ENCODE data around the gene SH3YL1.

The SH3YL1 gene

DNA sequence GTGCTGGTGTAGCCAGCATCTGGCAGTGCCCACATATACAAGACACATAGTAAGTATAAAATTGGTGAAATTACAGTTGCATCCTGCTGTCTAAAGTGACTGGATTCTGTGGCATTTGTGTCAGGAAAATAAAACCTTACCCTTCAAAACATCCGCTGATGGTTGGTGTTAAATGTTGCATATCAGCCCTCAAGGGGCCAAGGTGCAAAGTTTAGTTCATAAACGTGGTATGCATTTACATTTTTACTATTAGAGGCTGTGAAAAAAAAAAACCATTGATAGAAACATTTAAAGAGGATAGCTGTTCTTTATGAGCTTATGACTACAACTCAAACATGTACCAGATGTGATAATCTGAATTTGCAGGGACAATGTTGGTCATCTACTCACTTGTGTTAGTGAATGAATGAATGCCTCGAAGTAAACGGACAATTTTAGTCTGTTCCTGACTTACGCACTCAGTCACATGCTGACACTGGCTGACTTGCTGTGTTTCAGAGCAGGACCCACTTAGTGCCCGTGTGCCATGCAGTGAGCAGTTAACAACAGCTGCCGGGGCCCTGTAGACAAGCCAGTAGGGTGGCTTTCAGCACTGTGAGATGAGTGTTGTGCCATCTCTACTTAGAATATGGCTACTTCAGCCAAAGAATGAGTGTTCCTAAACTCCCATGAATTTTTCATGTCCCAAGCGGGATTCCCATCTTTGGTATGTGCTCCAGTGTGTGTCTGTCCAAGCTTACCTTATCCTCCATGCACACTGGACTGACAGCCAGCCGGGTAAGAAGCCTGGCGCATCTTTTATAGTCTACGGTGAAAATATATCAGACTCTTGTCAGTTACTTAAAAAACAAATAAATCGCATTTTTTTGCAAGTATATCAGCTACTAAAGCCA is 18.8 kb upstream of the SH3YL1 start:
- DNase-seq, result no peak

- DNase-seq, result no peak
These were observed 17.5 kb upstream of the SH3YL1 start for GRCh38 chr2:281381-281780.

DNA sequence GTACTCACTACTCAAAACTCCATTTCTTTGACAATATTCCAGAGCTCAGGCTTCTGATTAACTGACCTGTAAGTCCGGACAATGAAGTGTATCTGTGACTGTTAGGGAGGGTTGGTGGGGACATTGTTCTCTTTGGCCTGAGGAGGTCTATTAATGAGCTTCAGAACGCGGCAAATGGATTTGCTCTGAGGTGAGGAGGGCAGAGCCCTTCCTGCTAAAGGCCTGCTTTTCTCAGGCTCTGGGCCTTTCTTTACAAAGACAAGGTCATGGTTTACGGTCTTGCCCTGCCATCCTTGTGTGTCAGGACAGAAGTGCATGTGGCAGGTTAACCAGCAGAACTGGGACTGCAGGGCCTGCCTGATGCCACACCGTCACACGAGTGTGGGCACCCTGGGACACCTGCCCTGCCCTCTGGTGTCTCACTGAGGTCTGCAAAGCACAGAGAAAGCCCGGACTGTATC is 16.8 kb upstream of the SH3YL1 start:
- no peak for DNase-seq

GRCh38 chr2:279956-280649 is 16.3 kb upstream of the SH3YL1 start:
- DNase-seq, result no peak

GRCh38 chr2:279366-279765 is 15.5 kb upstream of the SH3YL1 start:
- DNase-seq, result no peak

DNA sequence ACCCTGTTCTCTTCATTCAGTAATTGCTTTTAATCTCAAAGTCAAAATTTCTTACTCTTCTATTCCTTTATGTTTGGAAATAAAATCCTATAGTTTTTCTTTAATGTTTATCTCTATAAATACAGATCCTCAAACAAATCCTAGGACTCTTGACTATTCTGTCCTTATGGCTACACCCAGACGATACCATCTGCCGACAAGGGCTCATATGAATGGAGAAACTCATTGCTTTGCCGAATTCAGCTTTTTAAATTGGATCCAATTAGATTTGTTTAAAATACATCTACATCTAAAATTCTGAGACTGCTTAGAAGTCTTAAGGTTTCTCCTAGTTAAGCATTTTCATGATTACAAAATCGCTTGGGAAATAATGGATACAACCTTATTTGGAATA is 15.1 kb upstream of the SH3YL1 start:
- no peak for DNase-seq

GRCh38 chr2:278312-278926 is 14.6 kb upstream of the SH3YL1 start:
- DNase-seq, result no peak

- peak in 1 of 51 donors; percentile 5 for DNase-seq
These were observed 11.6 kb upstream of the SH3YL1 start for GRCh38 chr2:275466-275865.

DNA sequence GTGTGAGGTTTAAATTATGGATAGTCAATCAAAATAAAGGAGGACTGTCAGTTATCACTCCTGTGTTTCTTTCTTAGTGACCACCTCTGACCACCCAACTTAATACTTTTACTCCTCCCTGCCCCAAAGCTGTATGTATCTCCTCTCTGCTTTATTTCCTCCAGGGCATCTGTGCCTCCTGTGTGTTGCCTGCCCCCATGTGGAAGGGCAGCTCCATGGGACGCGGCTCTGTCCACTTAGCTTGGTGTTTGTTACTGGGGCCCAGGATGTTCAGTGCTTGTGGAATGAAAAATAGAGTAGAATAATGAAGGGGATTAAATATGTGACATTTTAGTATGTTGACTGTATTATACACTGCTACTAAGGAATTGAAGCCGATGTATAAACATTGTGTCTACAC is 10.7 kb upstream of the SH3YL1 start:
- DNase-seq, result no peak

DNA sequence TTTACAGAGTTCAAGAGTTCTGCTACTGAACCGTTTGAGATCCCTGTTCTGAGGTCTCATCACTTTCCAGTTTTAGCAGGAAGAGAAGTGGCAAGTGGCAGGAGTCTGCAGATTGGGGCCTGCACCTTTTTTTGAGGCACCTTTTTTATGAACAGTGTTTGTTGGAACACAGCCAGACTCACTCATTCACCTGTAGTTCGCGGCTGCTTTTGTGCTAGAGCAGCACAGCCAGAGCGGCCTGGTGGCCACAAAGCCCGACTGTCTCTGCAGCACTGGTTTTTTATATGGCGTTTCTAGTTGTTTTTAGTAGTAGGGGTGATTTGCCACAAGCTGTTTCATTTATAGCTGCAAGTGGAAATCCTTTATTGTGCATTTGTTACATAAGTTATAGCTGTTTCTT is 9.5 kb upstream of the SH3YL1 start:
- DNase-seq, result no peak

GRCh38 chr2:271917-272316 is 8.1 kb upstream of the SH3YL1 start:
- DNase-seq, result no peak

- DNase-seq, result no peak
These were observed 7.0 kb upstream of the SH3YL1 start for GRCh38 chr2:270861-271260.

GRCh38 chr2:269356-270030 is 5.7 kb upstream of the SH3YL1 start:
- DNase-seq, result no peak

- no peak for DNase-seq
These were observed 4.5 kb upstream of the SH3YL1 start for GRCh38 chr2:268323-268722.

- DNase-seq, result peak; percentile 42 to 96 (median 85)
These were observed 949 bp upstream of the SH3YL1 start, which contains the start of gene ACP1 for GRCh38 chr2:264493-265468. Gene ACP1 (plus strand): TSS chr2:264947. CDS start chr2:264965, 18 bp downstream.

DNA sequence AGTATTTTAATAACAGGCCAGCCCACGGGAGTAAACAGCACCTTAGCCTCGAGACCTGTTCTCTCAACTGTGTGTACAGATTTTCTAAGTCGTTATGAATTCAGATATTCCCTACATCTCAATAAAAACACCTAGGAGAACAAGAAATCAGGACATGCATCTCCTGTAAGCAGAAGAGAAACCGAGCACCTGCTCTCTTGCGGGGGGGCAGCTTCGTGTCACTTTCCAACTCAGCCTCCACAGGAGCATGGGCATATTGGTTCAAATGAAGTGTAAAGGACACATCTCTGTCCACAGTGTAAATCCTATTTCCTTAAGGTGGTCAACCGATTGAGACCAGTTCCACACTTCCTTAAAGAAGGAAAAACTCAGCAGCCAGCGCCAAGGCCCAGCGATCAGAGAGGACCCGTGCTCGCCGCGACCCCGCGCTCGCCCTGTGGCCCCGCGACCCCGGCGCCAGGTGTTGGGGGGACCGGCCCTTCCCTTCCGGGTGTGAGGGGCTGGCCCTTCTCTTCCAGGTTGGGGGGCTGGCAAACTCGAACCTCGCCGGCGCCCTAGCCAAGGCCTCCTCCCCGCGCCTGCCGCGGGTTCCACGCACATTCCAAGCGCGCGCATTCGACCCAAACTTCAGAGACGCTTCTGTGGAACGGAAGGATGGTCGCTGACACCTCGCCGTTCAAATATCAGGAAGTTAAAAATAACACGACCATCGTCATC is 652 bp downstream of the SH3YL1 start:
- DNase-seq, result no peak

DNA sequence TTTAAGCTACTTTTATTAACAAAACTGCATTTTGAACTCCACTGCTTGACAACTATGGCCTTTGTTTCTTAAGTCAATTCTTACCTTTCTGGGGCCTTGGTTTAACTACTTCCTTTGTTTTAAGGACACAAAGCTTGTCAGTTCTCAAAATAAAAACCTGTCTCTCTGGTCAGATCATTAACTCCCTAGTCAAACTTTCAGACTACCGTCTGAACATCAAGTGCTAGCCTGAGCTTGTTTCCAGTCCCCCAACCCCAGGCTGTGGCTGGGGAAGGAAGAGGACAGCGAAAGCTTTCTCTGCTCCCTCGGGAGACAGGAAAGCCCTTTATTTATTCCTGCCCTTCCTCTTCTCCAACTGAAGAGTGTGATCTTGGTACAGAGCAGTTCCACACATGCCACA is 1.7 kb downstream of the SH3YL1 start:
- no peak for DNase-seq

GRCh38 chr2:260507-261161 is 3.2 kb downstream of the SH3YL1 start:
- DNase-seq, result no peak

DNA sequence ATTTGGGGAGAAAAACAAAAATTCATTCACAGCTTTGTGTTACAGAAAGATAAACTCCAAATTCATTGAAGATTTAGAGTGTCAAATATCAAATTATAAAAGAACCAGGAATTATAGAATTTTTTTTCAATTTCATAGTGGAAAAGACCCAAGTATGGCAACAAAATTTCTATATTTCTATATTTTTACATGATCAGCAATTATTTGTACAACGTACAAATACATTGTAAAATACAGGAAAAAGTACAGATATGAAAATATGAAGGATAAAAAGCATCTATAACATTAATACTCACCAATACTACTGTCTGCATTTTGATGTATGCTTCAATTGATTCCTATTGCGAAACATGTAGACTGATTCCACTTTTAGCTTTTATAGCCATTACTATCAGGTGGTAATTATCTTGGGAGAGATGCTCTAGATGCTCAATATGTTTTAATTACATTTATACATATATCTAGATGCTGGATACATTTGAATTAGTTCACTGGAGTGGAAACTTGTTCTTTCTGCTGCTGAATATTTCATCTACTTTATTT is 4.0 kb downstream of the SH3YL1 start:
- DNase-seq, result no peak

Data from hypothalamus (tissue), 51 donors.